Psoas muscle (tissue), 8 donors: Measurements from ENCODE around the gene TSPY3. TPM values are rescaled to one million over a fixed set of nuclear protein-coding genes. Genes with fewer than 3 reads are reported as not detected.
"Not testable (repeated sequence)": the region's sequence is repeated elsewhere in the genome, so short reads cannot be mapped to it uniquely, and the experiment has no call there.

Source experiments
- ATAC-seq, 4 donors: fragments of 200-7000 bp; cut with Tn5 transposase; one replicate each; pipeline ENCODE4 v1.9.1; 2020; ENCODE audit warnings: moderate library complexity in 3 of 4, mild to moderate bottlenecking in 2 of 4
- DNase-seq, 2 donors: peaks; one replicate each; pipeline ENCODE4 v3.0.0-alpha.2; 2020
- H3K27ac ChIP-seq: fragments of 200-600 bp; one replicate; pipeline ENCODE4 v1.8.0; 2022
- H3K27me3 ChIP-seq, 3 donors: fragments of 200-600 bp in 1 of 3; one replicate each; pipeline versions ENCODE4 v1.6.1 to v1.8.0; 2013 to 2022; ENCODE audit warnings: low read length in 2 of 3, mild to moderate bottlenecking in 2 of 3, moderate library complexity in 1 of 3; ENCODE audit not compliant: insufficient read depth in 3 of 3
- H3K36me3 ChIP-seq, 2 donors: fragments of 200-600 bp in 1 of 2; one replicate each; pipeline versions ENCODE4 v1.6.1 to v1.8.0; 2013 to 2022; ENCODE audit warnings: low read depth in 1 of 2, mild to moderate bottlenecking in 1 of 2, moderate library complexity in 1 of 2; ENCODE audit not compliant: insufficient read depth in 1 of 2
- H3K4me1 ChIP-seq: fragments of 200-600 bp; one replicate; pipeline ENCODE4 v1.8.0; 2022
- H3K4me3 ChIP-seq: fragments of 200-600 bp; one replicate; pipeline ENCODE4 v1.8.0; 2022; ENCODE audit warnings: mild to moderate bottlenecking
- H3K9me3 ChIP-seq: fragments of 200-600 bp; one replicate; pipeline ENCODE4 v1.8.0; 2022
- WGBS, 3 donors: extraction: QIAGEN DNeasy Blood & Tissue Kit; methylation state at CpG; one replicate each; pipeline versions ENCODE4 v1.1.6 to v1.1.7; 2013; 5-methylcytosine and 5-hydroxymethylcytosine counted together
- intact Hi-C, 2 donors: fragments of 100-400 bp; cut with DNase I; formaldehyde crosslinking; loops; one replicate each; pipeline versions ENCODE4 v1.11.0 to v1.14.2; 2022
- long read RNA-seq, 2 donors: library from polyadenylated mRNA; unstranded; transcript quantifications; one replicate each; pipeline ENCODE4 v2.0.0, GENCODE V29; 2021
- polyA plus RNA-seq, 3 donors: library from polyadenylated mRNA; stranded (reverse); fragments of 200-250 nt; gene quantifications; one replicate each; pipeline ENCODE4 v1.2.3, GENCODE V29; 2013
- total RNA-seq, 4 donors: library from RNA; stranded (reverse); fragmentation: NEBNext Ultra II Directional in 2 of 4; extraction: Animal tissue kit (Norgen Biotek cat#: 25700) in 2 of 4; gene quantifications; one replicate each; pipeline versions ENCODE4 v1.2.1 to v1.2.4, GENCODE V29; 2021 to 2023
- donor health status: healthy with polysubstance abuse.
- donor health status: DM: no; HTN: no; CAD: no; lungs with moderate emphysema.
- donor health status: Bipolar disorder and iron deficiency.
- donor health status: healthy.
- donor health status: DM: yes; HTN: yes; CAD: no.
- donor health status: DM: no; HTN: no; CAD: no.
- donor health status: DM: no; HTN: no; CAD: no.
- donor health status: DM: yes; HTN: yes; CAD: no.

Gene TSPY3
- total RNA-seq (not detected), polyA plus RNA-seq (not detected)
- long read RNA-seq, donor 1, result 0 reads
- long read RNA-seq, donor 2, result 0 reads

GRCh38 chrY:9398121-9398520, at the start of gene TSPY3:
TSS of gene TSPY3 (plus strand) at chrY:9398421. CDS start at chrY:9398467, 46 bp downstream.
- H3K36me3 ChIP-seq, H3K27me3 ChIP-seq, H3K27ac ChIP-seq, DNase-seq, ATAC-seq, H3K4me3 ChIP-seq, H3K4me1 ChIP-seq, intact Hi-C loops, H3K9me3 ChIP-seq: not testable (repeated sequence)
- WGBS, 3 donors, result no CpG with 5 or more reads among the region's 26 CpGs

- intact Hi-C loops, H3K27me3 ChIP-seq, DNase-seq, H3K36me3 ChIP-seq, ATAC-seq, H3K9me3 ChIP-seq, H3K4me3 ChIP-seq, H3K27ac ChIP-seq, H3K4me1 ChIP-seq: not testable (repeated sequence)
- WGBS, 3 donors, result 85% methylated on average over 9 of the region's 25 CpGs; no CpG with 5 or more reads in 2 of the 3 donors
Measured at GRCh38 chrY:9357497-9357896, 40.7 kb upstream of the TSPY3 start, which contains the start of gene TSPY8. TSS of gene TSPY8 (plus strand) at chrY:9357797. CDS start at chrY:9357843, 46 bp downstream.

GRCh38 chrY:9396527-9396926, 1.7 kb upstream of the TSPY3 start:
- not testable (repeated sequence) for DNase-seq

More at GRCh38 chrY:9396527-9396926, 1.7 kb upstream of the TSPY3 start:
- H3K4me3 ChIP-seq, H3K27me3 ChIP-seq, H3K4me1 ChIP-seq, intact Hi-C loops, ATAC-seq, H3K9me3 ChIP-seq, H3K27ac ChIP-seq, H3K36me3 ChIP-seq: not testable (repeated sequence)
- 87 to 91% methylated on average over 11 to 13 of the region's 26 CpGs; no CpG with 5 or more reads in 1 of the 3 donors for WGBS, 3 donors

Other genes starting within 250 kb of the TSPY3 start
- gene TSPY4, start 61.0 kb upstream of the TSPY3 start, total RNA-seq, result not detected
- gene TSPY4, start 61.0 kb upstream of the TSPY3 start, polyA plus RNA-seq, result not detected
- not detected for gene TSPY8, start 40.6 kb upstream of the TSPY3 start, total RNA-seq
- gene TSPY8, start 40.6 kb upstream of the TSPY3 start, polyA plus RNA-seq, result not detected
- gene TSPY1, start 68.5 kb downstream of the TSPY3 start, total RNA-seq, result not detected
- gene TSPY1, start 68.5 kb downstream of the TSPY3 start, polyA plus RNA-seq, result not detected
- gene TSPY9, start 88.8 kb downstream of the TSPY3 start, total RNA-seq, result not detected
- not detected for gene TSPY9, start 88.8 kb downstream of the TSPY3 start, polyA plus RNA-seq
- not detected for gene TSPY10, start 129.5 kb downstream of the TSPY3 start, total RNA-seq
- not detected for gene TSPY10, start 129.5 kb downstream of the TSPY3 start, polyA plus RNA-seq